GM21529 (cell line): Measurements from ENCODE around the gene SLC24A3.

Source experiments
- ATAC-seq: cut with Tn5 transposase; IDR thresholded peaks from one replicate; pipeline ENCODE4 v1.9.1; 2021; ENCODE audit not compliant: unreplicated experiment

Gene SLC24A3

GRCh38 chr20:19527509-19527908 is 315.1 kb downstream of the SLC24A3 start:
- ATAC-seq, result no peak

GRCh38 chr20:19528286-19529030 is 316.0 kb downstream of the SLC24A3 start:
- no peak for ATAC-seq

GRCh38 chr20:19530006-19530405 is 317.6 kb downstream of the SLC24A3 start:
- no peak for ATAC-seq

GRCh38 chr20:19531446-19531845 is 319.0 kb downstream of the SLC24A3 start:
- no peak for ATAC-seq

GRCh38 chr20:19538556-19538955 is 326.1 kb downstream of the SLC24A3 start:
- no peak for ATAC-seq

GRCh38 chr20:19539191-19539590 is 326.7 kb downstream of the SLC24A3 start:
- ATAC-seq, result no peak

GRCh38 chr20:19540392-19540791 is 327.9 kb downstream of the SLC24A3 start:
- peak; percentile 51 for ATAC-seq

- no peak for ATAC-seq
Measured at GRCh38 chr20:19543101-19543500, 330.7 kb downstream of the SLC24A3 start.

- ATAC-seq, result no peak
Measured at GRCh38 chr20:19544684-19545083, 332.2 kb downstream of the SLC24A3 start.

GRCh38 chr20:19546648-19547047 is 334.2 kb downstream of the SLC24A3 start:
- ATAC-seq, result no peak

- no peak for ATAC-seq
Measured at GRCh38 chr20:19547547-19547946, 335.1 kb downstream of the SLC24A3 start.

GRCh38 chr20:19549896-19550295 is 337.5 kb downstream of the SLC24A3 start:
- no peak for ATAC-seq

- ATAC-seq, result no peak
Measured at GRCh38 chr20:19552221-19553180, 340.1 kb downstream of the SLC24A3 start.

- no peak for ATAC-seq
Measured at GRCh38 chr20:19554666-19555065, 342.2 kb downstream of the SLC24A3 start.

- ATAC-seq, result no peak
Measured at GRCh38 chr20:19555726-19556125, 343.3 kb downstream of the SLC24A3 start.

GRCh38 chr20:19557291-19557690 is 344.8 kb downstream of the SLC24A3 start:
- no peak for ATAC-seq

- no peak for ATAC-seq
Measured at GRCh38 chr20:19560881-19561480, 348.5 kb downstream of the SLC24A3 start.

- ATAC-seq, result no peak
Measured at GRCh38 chr20:19562426-19562825, 350.0 kb downstream of the SLC24A3 start.

- no peak for ATAC-seq
Measured at GRCh38 chr20:19564261-19564660, 351.8 kb downstream of the SLC24A3 start.

GRCh38 chr20:19565736-19566135 is 353.3 kb downstream of the SLC24A3 start:
- ATAC-seq, result no peak

GRCh38 chr20:19566226-19566945 is 353.9 kb downstream of the SLC24A3 start:
- ATAC-seq, result no peak
